ENCODE results near the gene UBL3.

DNA sequence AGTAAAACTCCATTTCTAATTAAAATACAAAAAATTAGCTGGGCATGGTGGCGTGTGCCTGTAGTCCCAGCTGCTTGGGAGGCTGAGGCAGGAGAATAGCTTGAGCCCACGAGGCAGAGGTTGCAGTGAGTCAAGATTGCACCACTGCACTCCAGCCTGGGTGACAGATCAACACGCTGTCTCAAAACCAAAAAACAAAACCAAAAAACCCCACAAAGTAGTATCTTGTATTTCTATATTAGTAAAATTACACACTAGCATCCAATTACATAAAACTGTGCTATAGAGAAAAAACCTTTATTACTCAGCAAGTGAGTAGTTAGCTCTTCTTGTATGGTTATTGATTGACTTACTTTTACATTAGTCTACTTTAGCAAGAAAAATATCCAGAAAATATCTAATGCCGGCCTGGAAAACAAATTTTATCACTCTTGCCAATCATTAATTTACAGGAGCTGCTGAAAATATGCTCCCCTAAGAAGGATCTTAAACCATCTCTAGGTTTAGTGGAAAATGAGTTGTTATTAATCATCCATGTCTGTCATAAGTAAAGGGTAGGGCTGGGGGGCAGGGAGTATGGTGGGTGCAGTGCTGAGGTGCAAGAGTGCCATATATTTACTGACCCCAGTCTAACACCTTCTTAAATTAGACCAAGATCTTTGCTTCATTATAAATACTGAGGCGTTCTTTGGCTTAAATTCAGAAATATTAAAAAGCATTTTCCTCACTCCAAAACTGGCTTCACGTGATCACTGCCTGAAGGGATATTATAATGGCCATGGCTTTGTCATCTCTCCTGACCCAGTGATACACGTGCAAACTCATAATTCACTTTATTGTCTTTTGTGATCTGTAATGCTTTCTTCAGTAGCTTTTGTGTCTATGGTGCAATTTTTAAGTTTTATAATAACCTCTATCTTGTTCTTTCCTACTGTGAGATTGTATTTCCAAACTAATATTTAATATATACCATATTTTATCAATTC, 44.1 kb downstream of the UBL3 start:
- TF ChIP-seq, protein P1, sequence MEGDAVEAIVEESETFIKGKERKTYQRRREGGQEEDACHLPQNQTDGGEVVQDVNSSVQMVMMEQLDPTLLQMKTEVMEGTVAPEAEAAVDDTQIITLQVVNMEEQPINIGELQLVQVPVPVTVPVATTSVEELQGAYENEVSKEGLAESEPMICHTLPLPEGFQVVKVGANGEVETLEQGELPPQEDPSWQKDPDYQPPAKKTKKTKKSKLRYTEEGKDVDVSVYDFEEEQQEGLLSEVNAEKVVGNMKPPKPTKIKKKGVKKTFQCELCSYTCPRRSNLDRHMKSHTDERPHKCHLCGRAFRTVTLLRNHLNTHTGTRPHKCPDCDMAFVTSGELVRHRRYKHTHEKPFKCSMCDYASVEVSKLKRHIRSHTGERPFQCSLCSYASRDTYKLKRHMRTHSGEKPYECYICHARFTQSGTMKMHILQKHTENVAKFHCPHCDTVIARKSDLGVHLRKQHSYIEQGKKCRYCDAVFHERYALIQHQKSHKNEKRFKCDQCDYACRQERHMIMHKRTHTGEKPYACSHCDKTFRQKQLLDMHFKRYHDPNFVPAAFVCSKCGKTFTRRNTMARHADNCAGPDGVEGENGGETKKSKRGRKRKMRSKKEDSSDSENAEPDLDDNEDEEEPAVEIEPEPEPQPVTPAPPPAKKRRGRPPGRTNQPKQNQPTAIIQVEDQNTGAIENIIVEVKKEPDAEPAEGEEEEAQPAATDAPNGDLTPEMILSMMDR (conservative IDR thresholded peaks at IDR 0.05) = no peak
- TF ChIP-seq ZFX (IDR thresholded peaks at IDR 0.05) = no peak
